GM12878 (cell line): ENCODE results near the gene PIGB. TPM values are rescaled to one million over a fixed set of nuclear protein-coding genes. Genes with fewer than 3 reads are reported as not detected.
"Not testable (repeated sequence)": the region's sequence is repeated elsewhere in the genome, so short reads cannot be mapped to it uniquely, and the experiment has no call there.

Experiments used
- ATAC-seq: fragments of 200-7000 bp; cut with Tn5 transposase; 3 replicates; pipeline ENCODE4 v1.9.1; 2020; ENCODE audit warnings: mild to moderate bottlenecking, moderate library complexity
- BruUV-seq: library from RNA; stranded (reverse); fragments of 400-500 nt; replicated peaks from 2 replicates; lab custom pipeline; 2021; lab: Mats Ljungman, UMichigan
- CTCF ChIA-PET: fragments of 300-600 bp; sonication (Branson Sonifier 250); formaldehyde crosslinking; extraction: SDS; loops from one replicate; lab custom pipeline; 2021; ENCODE audit warnings: inconsistent platforms; lab: Yijun Ruan, JAX
- POLR2A ChIA-PET: fragments of 350-600 bp; formaldehyde crosslinking; extraction: SDS; loops from one replicate; lab custom pipeline; 2021; ENCODE audit warnings: inconsistent platforms; lab: Charles Lee
- RAD21 ChIA-PET: fragments of 300-600 bp; sonication (Branson Sonifier 250); formaldehyde crosslinking; loops from one replicate; lab custom pipeline; 2023; ENCODE audit warnings: antibody characterized with exemption; ENCODE audit not compliant: unreplicated experiment; lab: Charles Lee
- SMC1A ChIA-PET: fragments of 300-600 bp; sonication (Branson Sonifier 250); formaldehyde crosslinking; loops from one replicate; lab custom pipeline; 2023; ENCODE audit not compliant: unreplicated experiment, uncharacterized antibody; lab: Charles Lee
- DNase-seq: peaks from one replicate; pipeline ENCODE4 v3.0.0-alpha.2; 2011; ENCODE audit warnings: low read depth, low spot score
- FAIRE-seq: peaks from 3 replicates; lab custom pipeline; 2011; peaks lifted over from hg19 to GRCh38; lab: Jason Lieb, UNC
- H2AFZ ChIP-seq: 2 replicates; pipeline ENCODE4 v1.6.0; 2011; ENCODE audit warnings: low read depth, low read length, control low read depth; ENCODE audit not compliant: control insufficient read depth
- H3K27ac ChIP-seq: 2 replicates; pipeline ENCODE4 v1.5.1; 2011; ENCODE audit warnings: control low read depth; ENCODE audit not compliant: control insufficient read depth, insufficient read depth
- H3K27me3 ChIP-seq, 2 experiments: replicated peaks in 1 of 2; 2 replicates each; pipeline versions ENCODE4 v1.6.0 to v1.6.1; 2011; ENCODE audit warnings: low read length in 1 of 2; ENCODE audit not compliant: control insufficient read depth in 2 of 2, insufficient read depth in 2 of 2
- H3K36me3 ChIP-seq, 2 experiments: 2 replicates each; pipeline ENCODE4 v1.5.1; 2011; ENCODE audit warnings: low read length in 1 of 2; ENCODE audit not compliant: control insufficient read depth in 2 of 2, insufficient read depth in 2 of 2
- H3K4me1 ChIP-seq: 2 replicates; pipeline ENCODE4 v1.6.1; 2011; ENCODE audit warnings: mild to moderate bottlenecking, low read length, moderate library complexity, mixed read lengths; ENCODE audit not compliant: control insufficient read depth, insufficient read depth
- H3K4me2 ChIP-seq: 2 replicates; pipeline ENCODE4 v1.6.0; 2011; ENCODE audit warnings: control low read depth; ENCODE audit not compliant: control insufficient read depth, insufficient read depth
- H3K4me3 ChIP-seq: fragments of 200-600 bp; sonication (generic); 2 replicates; pipeline ENCODE4 v1.5.1; 2016
- H3K79me2 ChIP-seq: 2 replicates; pipeline ENCODE4 v1.6.0; 2011; ENCODE audit warnings: low read length; ENCODE audit not compliant: control insufficient read depth, insufficient read depth
- H3K9ac ChIP-seq: 2 replicates; pipeline ENCODE4 v1.8.0; 2011; ENCODE audit warnings: low read length, control low read depth, mixed read lengths; ENCODE audit not compliant: control insufficient read depth, insufficient read depth
- H3K9me3 ChIP-seq: replicated peaks from 3 replicates; pipeline ENCODE4 v1.5.1; 2011; ENCODE audit warnings: mild to moderate bottlenecking, low read length; ENCODE audit not compliant: control insufficient read depth, insufficient read depth
- H4K20me1 ChIP-seq: 2 replicates; pipeline ENCODE4 v1.6.0; 2011; ENCODE audit not compliant: control insufficient read depth, insufficient read depth
- CBX5 ChIP-seq: sonication (generic); IDR thresholded peaks from 2 replicates; pipeline ENCODE4 v1.6.1; 2016; ENCODE audit warnings: low read depth, moderate library complexity, mild to moderate bottlenecking, inconsistent platforms
- GABPA ChIP-seq: IDR thresholded peaks from 2 replicates; pipeline ENCODE4 v1.6.1; 2014; ENCODE audit warnings: antibody characterized with exemption, low read depth, mild to moderate bottlenecking, inconsistent platforms
- IKZF2 ChIP-seq, 2 experiments: fragments of 450-650 bp; IDR thresholded peaks; 2 replicates each; pipeline ENCODE4 v1.6.1; 2017; ENCODE audit warnings: mild to moderate bottlenecking in 2 of 2, moderate library complexity in 2 of 2
- IRF3 ChIP-seq: fragments of 450-650 bp; IDR thresholded peaks from 2 replicates; pipeline ENCODE4 v1.6.1; 2014; ENCODE audit warnings: mild to moderate bottlenecking
- NR2C1 ChIP-seq: fragments of 450-650 bp; IDR thresholded peaks from 2 replicates; pipeline ENCODE4 v1.6.1; 2017; ENCODE audit warnings: antibody characterized with exemption, mild to moderate bottlenecking, moderate library complexity
- SP1 ChIP-seq: IDR thresholded peaks from one replicate; pipeline ENCODE4 v1.6.1; 2011; ENCODE audit warnings: low read depth, low read length
- ZNF217 ChIP-seq: fragments of 450-650 bp; IDR thresholded peaks from 2 replicates; pipeline ENCODE4 v1.6.1; 2017; ENCODE audit warnings: antibody characterized with exemption, mild to moderate bottlenecking
- WGBS: methylation state at CpG from one replicate; pipeline ENCODE4 v1.1.6; 2016; ENCODE audit warnings: low lambda C conversion rate; ENCODE audit not compliant: insufficient replicate concordance, insufficient coverage; ENCODE audit errors: missing lambda C conversion rate; 5-methylcytosine and 5-hydroxymethylcytosine counted together
- in situ Hi-C: fragments of 300-500 bp; cut with MboI; formaldehyde crosslinking; loops from 9 replicates; pipeline ENCODE4 v1.14.3; 2018; ENCODE audit warnings: mixed read lengths
- intact Hi-C: fragments of 100-400 bp; cut with micrococcal nuclease; formaldehyde crosslinking; loops from one replicate; pipeline ENCODE4 v1.14.2; 2022; ENCODE audit not compliant: unreplicated experiment
- polyA plus RNA-seq, 11 experiments: library from polyadenylated mRNA; depleted of rRNA in 4 of 11; unstranded in 6 of 11; stranded (reverse) in 5 of 11; fragments of >200 nt; fragmentation: Nextera tagmentation in 4 of 11; fragmentation: Illumina TruSeq in 1 of 11; extraction: Ambion mirVana in 4 of 11; extraction: Trizol in 1 of 11; gene quantifications; 1 replicate in 1 of 11; 2 replicates in 10 of 11; pipeline versions ENCODE4 v1.2.1 to v1.2.3, GENCODE V29; 2011 to 2016; ENCODE audit warnings: inconsistent platforms in 2 of 11, missing spikeins in 2 of 11, low read depth in 1 of 11
- total RNA-seq, 4 experiments: library from RNA; depleted of rRNA in 3 of 4; stranded (reverse); fragments of >200 nt in 3 of 4; fragmentation: Illumina TruSeq in 1 of 4; extraction: Trizol in 1 of 4; gene quantifications; 2 replicates each; pipeline versions ENCODE4 v1.2.1 to v1.2.3, GENCODE V29; 2013 to 2021
- TF ChIP-seq, protein P1 (sequence below): IDR thresholded peaks from 2 replicates; pipeline ENCODE4 v1.6.1; 2012; ENCODE audit warnings: low read depth, low read length, improper control_type of control experiment

Gene PIGB
- total and polyA plus RNA-seq, 10 of the 15 experiments (the other 5 are each of a cell fraction or from before 2014, with no cell fraction given), result 17.9 to 46.0 (median 25.2) TPM

- DNase-seq (no peak), FAIRE-seq (no peak), ATAC-seq (no peak)
- H4K20me1 ChIP-seq, result no peaks in the 10 kb centered on the region
- H3K4me1 ChIP-seq, result no peaks in the 10 kb centered on the region
- H3K27ac ChIP-seq, result no peak overlapping the region
- no peak overlapping the region for H3K4me2 ChIP-seq
- H3K4me3 ChIP-seq, result no peak overlapping the region
- CTCF ChIA-PET, result interaction anchor here (0.6 kb wide), 1 partner anchor 257 kb away, joined by 3 read pairs; no protein-coding TSS in a partner anchor
- POLR2A ChIA-PET, result no interaction called here
- in situ Hi-C loops (no loop called here), intact Hi-C loops (no loop called here)
- BruUV-seq, result no TSS peak
- WGBS, result 100% methylated on average over 1 of the region's 1 CpG
- H3K9me3 ChIP-seq, result no peaks in the 10 kb centered on the region; the same call in 2 of the 3 replicates
- RAD21 ChIA-PET, result no interaction called here
- H2AFZ ChIP-seq, result no peak overlapping the region
- H3K9ac ChIP-seq, result no peak overlapping the region
- SMC1A ChIA-PET, result interaction anchor here (0.7 to 1.2 kb wide), 2 partner anchors 15 to 30 kb away, joined by 3 to 4 read pairs; no protein-coding TSS in a partner anchor
- TF ChIP-seq GABPA (no peak), SP1 (no peak), IKZF2 (IDR thresholded peaks at IDR 0.05) (no peak), IRF3 (no peak), NR2C1 (no peak)
- no peaks in the 10 kb centered on the region; a peak in 1 of 4 replicates for H3K36me3 ChIP-seq
- no peaks in the 10 kb centered on the region for H3K27me3 ChIP-seq
- H3K79me2 ChIP-seq, result no peaks in the 10 kb centered on the region; the same call in 1 of the 2 replicates
Observed at GRCh38 chr15:55394694-55395093, 75.7 kb downstream of the PIGB start.

GRCh38 chr15:55398243-55398642, 79.2 kb downstream of the PIGB start:
- H3K4me1 ChIP-seq, result peaks cover 4% of the 10 kb centered on the region
- RAD21 ChIA-PET, result no interaction called here
- no peak for FAIRE-seq
- no peak overlapping the region for H3K4me2 ChIP-seq
- SMC1A ChIA-PET, result interaction anchor here (0.9 to 2.4 kb wide), 2 partner anchors 25 to 447 kb away, joined by 3 to 6 read pairs; no protein-coding TSS in a partner anchor
- H3K27me3 ChIP-seq, result no peaks in the 10 kb centered on the region
- ATAC-seq, result no peak
- 100% methylated on average over 5 of the region's 5 CpGs for WGBS
- no peak overlapping the region for H3K9ac ChIP-seq
- H3K79me2 ChIP-seq, result no peaks in the 10 kb centered on the region; the same call in none of the 2 replicates
- CTCF ChIA-PET, result interaction anchor here (1.0 kb wide), 1 partner anchor 9 kb away, joined by 3 read pairs; the partner anchor contains the start of gene CCPG1
- H3K9me3 ChIP-seq, result no peaks in the 10 kb centered on the region; the same call in 2 of the 3 replicates
- no peak overlapping the region for H2AFZ ChIP-seq
- BruUV-seq, result no TSS peak
- no peak overlapping the region for H3K27ac ChIP-seq
- no peak for DNase-seq
- no peaks in the 10 kb centered on the region; a peak in 1 of 4 replicates for H3K36me3 ChIP-seq
- H4K20me1 ChIP-seq, result no peaks in the 10 kb centered on the region
- POLR2A ChIA-PET, result no interaction called here
- no peak overlapping the region for H3K4me3 ChIP-seq
- no peak for TF ChIP-seq CBX5
- TF ChIP-seq, protein P1, sequence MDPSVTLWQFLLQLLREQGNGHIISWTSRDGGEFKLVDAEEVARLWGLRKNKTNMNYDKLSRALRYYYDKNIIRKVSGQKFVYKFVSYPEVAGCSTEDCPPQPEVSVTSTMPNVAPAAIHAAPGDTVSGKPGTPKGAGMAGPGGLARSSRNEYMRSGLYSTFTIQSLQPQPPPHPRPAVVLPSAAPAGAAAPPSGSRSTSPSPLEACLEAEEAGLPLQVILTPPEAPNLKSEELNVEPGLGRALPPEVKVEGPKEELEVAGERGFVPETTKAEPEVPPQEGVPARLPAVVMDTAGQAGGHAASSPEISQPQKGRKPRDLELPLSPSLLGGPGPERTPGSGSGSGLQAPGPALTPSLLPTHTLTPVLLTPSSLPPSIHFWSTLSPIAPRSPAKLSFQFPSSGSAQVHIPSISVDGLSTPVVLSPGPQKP, result no peak
- no peak for TF ChIP-seq ZNF217
- in situ Hi-C loops, result no loop called here
- intact Hi-C loops, result no loop called here

GRCh38 chr15:55400050-55400449, 81.0 kb downstream of the PIGB start:
- FAIRE-seq, H3K27ac ChIP-seq, SMC1A ChIA-PET, ATAC-seq, H3K9me3 ChIP-seq, BruUV-seq, H2AFZ ChIP-seq, H3K79me2 ChIP-seq, POLR2A ChIA-PET, DNase-seq, H3K4me2 ChIP-seq, RAD21 ChIA-PET, H3K4me3 ChIP-seq, H3K27me3 ChIP-seq, H4K20me1 ChIP-seq, in situ Hi-C loops, H3K9ac ChIP-seq, H3K36me3 ChIP-seq, CTCF ChIA-PET: not testable (repeated sequence)
- intact Hi-C loops, result loop anchor here (10.0 kb wide), 1 partner anchor 205 kb away; the partner anchor contains the start of gene RSL24D1
- H3K4me1 ChIP-seq, result peaks cover 14% of the 10 kb centered on the region
- WGBS, result 69% methylated on average over 7 of the region's 8 CpGs
